HT-29 (cell line): ENCODE measurements around the gene TSPAN1. TPM values are rescaled to one million over a fixed set of nuclear protein-coding genes. Genes with fewer than 3 reads are reported as not detected.

ENCODE experiments used
- DNase-seq: peaks from one replicate; pipeline ENCODE4 v3.0.0-alpha.2; 2015; ENCODE audit warnings: low spot score
- total RNA-seq: library from RNA; depleted of rRNA; stranded (reverse); fragments of >200 nt; shearing (Covaris generic); gene quantifications from 2 replicates; pipeline ENCODE4 v1.2.3, GENCODE V29; 2014

The TSPAN1 gene
- total RNA-seq, 1 experiment from 2014 or later, result 162 TPM

GRCh38 chr1:46159516-46159915, 15.4 kb upstream of the TSPAN1 start:
- no peak for DNase-seq

- DNase-seq, result no peak
Measured at GRCh38 chr1:46160212-46160611, 14.7 kb upstream of the TSPAN1 start.

DNA sequence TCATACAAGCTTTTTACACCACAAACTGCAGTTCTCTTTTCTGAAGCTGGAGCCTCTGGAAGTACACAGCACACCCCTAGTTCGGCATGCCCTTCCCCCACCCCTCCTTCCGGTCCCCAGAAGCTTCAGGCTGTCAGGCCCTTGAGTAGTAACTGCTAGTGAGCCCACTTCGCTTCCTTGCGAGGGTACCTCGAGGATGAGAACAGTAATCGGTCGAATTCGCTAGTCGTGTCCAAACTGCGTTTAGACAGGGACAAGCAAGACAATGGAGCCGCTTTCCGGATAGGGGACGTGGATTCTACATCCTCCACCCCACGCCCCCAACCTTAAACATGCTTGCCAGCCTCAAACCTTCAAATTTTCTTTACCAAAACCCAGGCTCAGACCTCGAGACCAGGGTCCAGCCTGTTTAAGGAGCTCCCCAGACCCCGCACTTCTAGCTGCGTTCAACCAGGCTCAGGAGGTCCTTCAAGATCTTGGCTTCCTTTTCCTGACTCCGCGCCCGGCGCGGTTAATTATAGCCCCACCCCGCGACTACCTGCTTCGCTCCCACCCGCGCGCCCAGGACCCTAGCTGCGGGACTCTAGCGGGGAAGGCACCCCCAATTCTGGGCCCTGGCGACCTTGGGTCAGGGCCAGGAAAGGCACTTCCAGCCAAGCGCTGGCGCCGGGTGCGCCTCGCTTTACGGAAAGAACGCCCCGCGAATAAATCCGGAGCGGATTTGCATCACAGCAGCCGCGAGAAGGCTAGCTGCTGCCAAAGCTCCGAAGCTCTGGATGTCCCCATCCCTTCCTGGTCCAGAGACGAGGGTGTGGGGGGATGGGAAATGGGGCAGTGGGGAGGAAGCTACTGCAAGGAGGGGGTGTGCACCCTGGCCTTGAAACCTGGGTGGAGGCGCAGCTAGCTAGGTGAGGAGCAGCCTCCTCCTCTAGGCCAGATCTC, 8.1 kb upstream of the TSPAN1 start:
- no peak for DNase-seq

GRCh38 chr1:46168477-46168876, 6.4 kb upstream of the TSPAN1 start:
- no peak for DNase-seq

DNA sequence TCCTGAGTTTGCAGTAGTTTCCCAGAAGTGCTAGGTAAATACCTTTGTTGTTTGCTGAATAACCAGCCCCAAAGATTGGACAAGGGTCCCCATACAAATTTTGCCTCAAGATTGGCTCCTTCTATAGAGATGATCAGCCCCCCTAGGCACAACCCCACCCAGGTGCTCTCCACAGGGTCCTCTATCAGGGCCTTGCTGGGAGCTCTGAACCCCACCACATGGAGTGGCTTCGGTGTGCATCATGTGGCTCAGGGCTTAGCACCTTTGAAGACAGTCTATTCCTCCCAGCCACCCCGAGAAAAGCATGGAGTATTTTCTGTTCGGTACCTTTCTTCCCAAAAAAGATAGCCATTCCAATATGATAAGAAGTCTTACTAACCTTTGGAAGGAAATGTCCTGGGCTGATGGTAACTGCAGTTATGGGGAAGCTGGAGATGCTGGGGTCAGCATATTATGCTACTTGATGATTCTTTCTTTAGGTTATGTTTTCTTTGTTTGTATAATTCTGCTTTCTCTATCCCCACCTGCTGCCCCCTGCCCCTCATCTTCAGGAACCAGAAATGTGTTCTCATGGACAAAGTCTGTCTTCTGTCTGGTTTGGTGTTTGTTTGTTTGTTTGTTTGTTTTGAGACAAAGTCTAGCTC, 5.0 kb upstream of the TSPAN1 start:
- no peak for DNase-seq

DNA sequence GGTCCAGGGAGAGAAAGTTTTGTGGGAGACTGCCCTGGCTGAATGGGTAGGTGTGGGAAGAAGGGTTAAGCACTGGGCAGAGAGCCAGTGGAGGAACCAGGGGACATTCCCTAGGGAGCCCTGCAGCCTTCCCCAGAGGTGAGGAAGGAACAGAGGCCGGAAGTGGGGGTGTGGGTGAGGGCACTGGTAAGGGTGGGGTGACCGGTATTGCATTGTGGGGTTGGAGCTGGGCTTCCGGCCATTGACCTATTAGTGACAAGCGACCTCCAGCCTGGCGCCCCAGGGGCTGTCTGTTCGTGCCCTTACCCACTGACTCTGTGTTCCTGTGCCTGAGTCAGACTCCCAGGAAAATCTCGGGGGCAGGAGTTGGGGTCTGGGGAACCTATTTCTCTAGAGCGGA, 3.5 kb upstream of the TSPAN1 start:
- DNase-seq, result peak; percentile 67

- peak; percentile 90 for DNase-seq
Measured at GRCh38 chr1:46171871-46172270, 3.0 kb upstream of the TSPAN1 start.

- no peak for DNase-seq
Measured at GRCh38 chr1:46172321-46172720, 2.6 kb upstream of the TSPAN1 start.

DNA sequence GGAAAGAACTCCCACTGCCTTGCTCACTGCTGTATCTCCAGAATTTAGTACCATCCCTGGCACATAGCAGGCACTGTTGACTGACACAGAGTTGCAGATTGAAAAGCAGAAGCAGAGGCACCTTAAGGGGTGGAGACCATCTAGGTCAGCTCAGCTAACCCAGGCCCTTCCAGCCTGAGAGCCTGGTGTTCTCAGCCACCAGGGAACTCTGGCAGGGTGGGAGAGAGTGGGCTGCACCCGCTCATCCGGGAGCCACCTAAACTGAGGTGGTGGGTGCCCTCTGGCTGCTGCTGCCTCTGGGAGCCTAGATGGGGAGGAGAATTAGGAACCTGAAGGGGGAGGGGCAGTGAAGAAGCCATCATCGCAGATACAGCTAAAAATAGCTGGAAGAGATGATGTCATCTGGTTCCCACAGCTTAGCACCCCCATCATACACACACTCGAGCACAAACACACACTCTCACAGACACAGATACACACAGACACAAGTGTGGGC, 1.5 kb upstream of the TSPAN1 start:
- DNase-seq, result no peak

DNA sequence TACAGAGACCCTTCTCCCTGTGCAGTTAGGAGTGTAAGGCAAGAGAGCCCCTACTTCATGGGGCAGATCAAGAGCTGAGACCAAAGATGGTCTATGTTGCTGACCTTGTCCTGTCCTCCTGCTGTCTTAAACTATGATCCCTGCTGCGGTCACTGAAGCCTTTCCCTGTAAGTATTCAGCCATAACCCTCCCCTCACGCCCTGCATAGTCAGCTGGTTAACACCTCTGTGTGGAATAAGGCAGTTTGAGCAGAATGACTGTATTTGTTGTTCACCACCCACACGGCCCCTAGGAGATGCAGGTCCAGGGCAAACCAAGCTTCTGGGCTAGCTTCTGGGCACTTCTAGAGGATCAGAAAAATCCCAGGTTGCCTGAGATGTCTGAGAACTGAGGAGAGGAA, 356 bp downstream of the TSPAN1 start:
- DNase-seq, result no peak

DNA sequence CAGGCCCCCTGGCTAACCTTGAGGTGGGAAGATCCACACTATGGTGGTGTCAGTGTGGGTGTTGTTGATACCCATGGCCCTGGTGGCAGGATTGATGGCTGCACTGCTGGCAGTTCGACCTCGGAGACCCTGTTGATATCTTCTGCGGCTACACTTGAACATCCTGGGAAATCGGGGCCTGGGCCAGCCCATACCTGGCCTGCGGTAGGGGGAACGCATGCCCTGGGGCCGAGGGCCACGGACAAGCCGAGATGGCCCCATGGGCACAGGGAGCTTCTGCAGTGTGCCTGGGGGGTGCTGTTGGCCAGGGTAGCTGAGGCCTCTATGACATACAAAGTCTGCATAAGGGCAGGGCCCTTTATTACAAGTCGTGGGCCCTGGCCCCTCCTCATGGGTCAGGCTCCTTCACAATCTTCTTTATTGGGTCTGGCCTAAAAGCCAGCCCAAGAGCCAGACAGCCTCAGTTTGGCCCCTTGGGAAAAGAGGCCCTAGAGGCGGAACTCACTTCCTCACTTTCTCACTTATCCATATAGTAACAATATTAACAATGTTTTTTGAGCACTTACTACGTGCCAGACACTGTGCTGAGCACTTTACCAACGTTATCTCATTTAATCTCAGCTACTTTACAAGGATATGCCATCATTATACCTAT, 1.5 kb downstream of the TSPAN1 start, which contains the start of gene P3R3URF:
TSS of gene P3R3URF (minus strand) at position 278 of the 655 bp plus-strand sequence. CDS start at position 261, 17 bp downstream.
- DNase-seq, result no peak

DNA sequence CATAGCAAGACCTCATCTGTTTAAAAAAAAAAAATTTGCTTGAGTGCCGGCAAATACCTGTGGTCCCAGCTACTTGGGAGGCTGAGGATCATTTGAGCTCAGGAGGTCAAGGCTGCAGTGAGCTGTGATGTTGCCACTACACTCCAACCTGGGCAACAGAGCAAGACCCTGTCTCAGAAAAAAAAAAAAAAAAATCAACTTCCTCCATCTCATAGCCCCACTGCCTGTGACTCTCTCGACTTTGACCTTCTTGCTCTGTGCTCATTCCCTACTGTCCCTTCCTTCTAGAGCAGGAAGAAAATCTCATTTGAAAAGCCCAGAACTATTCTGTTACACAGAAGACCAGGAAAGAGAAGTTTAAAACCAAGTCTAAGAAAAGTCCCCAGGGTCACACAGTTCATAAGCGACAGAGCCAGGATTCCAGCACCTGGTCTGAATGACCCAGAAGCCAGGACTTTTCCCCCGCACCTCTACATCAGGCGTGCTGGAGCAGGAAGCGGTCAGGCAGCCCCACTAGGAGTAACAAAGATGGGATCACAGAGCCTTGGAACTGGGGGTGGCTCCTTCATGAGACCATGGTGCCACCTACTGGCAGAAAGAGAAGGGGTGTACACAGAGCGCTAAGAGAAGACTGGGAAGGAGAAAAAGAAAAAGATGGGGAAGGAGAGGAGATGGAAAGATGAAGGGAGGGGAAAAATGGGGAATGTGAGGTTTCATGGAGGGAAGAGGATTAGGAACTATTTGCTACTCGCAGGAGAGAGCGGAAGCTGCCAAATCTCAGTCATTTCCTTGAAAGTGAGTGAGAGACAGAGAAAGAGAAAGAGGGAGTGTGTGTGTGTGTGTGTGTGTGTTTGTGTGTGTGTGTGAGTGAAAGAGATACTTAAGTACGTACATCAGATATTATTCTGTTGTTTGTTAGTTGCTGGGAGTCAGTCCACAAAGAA, 4.5 kb downstream of the TSPAN1 start:
- peak; percentile 96 for DNase-seq

DNA sequence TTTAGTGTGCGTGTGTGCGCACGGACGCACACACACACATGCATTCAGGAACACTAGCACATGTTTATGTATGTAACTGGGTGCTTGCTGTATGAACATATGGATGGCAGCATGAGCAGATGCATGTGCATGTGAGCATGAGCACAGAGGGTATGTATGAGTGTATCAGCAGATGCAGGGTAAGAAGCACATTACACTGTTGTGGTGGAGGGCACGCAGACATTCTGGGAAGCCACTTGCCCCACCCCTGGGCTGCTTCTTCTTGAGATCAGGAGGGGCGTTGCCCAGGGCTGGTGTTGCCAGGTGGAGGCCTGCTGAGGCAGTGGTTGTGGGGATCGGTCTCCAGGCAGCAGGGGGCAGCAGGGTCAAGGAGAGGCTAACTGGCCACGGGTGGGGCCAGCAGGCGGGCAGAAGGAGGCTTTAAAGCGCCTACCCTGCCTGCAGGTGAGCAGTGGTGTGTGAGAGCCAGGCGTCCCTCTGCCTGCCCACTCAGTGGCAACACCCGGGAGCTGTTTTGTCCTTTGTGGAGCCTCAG, 5.3 kb downstream of the TSPAN1 start:
- peak; percentile 93 for DNase-seq

- peak; percentile 84 for DNase-seq
Measured at GRCh38 chr1:46181343-46182260, 6.7 kb downstream of the TSPAN1 start.

DNA sequence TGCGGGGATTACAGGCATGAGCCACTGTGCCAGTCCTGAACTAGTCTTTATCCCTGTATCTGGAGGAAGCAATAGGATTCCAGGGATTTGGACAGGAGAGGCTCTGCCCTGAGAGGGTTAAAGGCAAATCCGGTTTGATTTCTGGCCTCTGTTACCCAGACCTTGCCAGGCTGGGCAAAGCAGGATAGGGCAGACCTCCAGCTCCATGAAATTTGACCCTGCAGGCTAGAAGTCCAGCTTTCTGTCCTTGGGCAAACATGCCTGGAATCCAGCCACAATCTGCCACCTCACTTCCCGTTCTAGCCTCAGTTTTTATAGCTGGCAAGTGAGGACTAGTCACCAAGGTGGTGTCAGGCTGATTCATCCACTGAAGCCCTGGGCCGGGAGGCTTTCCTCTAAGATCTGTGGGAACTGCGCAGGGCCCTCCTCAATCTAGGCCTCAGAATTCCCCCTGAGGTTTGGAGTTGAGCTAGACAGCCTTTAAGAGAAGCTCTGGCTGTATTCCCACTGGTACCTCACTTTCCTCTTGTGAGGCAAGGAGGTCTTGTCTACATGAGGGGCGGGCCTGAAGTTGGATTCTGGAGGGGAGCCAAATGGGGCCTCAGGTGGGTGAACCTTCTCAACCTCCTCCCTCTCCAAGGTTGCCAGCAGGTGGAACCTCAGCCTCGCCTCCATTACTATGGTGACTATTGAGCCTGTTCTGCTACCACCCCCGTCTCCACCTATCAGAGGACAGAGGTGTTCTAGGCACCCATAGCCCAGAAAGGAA, 8.4 kb downstream of the TSPAN1 start:
- peak; percentile 99 for DNase-seq

- DNase-seq, result no peak
Measured at GRCh38 chr1:46183926-46184557, 9.2 kb downstream of the TSPAN1 start.

- DNase-seq, result no peak
Measured at GRCh38 chr1:46184920-46185658, 10.2 kb downstream of the TSPAN1 start.

DNA sequence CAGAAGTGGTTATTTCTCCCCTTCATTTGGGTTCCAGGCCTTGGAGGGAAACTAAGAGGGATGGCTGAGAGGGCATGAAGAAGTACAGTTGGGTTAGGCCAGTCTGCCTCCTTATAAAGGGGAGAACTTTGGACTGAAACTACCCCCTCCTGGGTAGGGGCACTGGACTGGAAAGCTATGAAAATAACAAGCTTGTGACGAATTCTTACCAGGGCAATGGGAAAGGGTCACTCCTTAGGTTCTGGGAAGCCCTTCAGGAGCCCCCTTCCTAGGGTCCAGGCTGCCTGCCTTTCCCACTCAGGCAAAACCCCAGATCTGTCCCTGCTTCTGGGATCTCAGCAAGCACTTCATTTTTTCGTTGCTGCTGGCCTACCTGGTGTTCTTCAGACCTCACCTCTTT, 11.2 kb downstream of the TSPAN1 start:
- no peak for DNase-seq
